ENCODE results near the gene APOBR.
"Not testable (repeated sequence)": the region's sequence is repeated elsewhere in the genome, so short reads cannot be mapped to it uniquely, and the experiment has no call there.

The APOBR gene, protein sequence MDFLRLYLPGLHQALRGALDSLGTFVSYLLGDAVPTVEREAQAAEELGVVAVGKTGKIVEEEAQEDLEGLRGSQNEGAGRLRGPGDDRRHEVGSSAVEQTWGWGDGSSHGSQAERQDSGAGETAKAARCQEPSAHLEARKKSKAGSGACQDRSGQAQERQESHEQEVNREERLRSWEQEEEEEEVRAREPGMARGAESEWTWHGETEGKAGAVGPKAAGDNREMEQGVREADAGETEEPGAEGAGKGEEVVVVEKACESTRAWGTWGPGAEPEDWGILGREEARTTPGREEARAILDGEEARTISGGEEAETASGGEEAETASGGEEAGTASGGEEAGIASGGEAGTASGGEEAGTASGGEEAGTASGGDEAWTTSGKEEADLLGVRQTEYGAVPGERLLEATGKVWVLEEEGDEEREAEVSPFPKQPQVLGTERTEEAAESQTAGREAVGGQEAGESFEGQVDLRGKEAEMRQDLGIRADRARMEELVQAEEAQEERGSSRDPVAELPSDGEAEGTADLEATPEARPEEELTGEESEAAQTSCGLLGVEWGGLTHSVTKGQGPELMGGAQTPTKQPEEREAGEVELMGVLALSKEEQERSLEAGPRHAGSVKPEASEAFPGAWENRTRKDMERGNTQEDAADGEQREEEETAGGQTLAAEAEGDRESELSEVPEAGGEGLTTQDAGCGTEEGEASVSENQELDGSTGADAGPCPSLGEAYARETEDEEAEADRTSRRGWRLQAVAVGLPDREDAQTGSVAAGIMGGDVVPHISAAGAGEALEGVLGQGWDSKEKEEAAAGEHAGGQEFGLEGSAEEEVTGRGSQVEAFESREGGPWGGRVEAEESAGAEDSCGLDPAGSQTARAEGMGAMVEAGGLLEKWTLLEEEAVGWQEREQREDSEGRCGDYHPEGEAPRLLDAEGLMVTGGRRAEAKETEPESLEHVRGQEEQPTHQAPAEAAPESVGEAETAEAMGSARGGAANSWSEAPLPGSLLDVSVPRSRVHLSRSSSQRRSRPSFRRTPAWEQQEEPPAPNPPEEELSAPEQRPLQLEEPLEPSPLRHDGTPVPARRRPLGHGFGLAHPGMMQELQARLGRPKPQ

DNA sequence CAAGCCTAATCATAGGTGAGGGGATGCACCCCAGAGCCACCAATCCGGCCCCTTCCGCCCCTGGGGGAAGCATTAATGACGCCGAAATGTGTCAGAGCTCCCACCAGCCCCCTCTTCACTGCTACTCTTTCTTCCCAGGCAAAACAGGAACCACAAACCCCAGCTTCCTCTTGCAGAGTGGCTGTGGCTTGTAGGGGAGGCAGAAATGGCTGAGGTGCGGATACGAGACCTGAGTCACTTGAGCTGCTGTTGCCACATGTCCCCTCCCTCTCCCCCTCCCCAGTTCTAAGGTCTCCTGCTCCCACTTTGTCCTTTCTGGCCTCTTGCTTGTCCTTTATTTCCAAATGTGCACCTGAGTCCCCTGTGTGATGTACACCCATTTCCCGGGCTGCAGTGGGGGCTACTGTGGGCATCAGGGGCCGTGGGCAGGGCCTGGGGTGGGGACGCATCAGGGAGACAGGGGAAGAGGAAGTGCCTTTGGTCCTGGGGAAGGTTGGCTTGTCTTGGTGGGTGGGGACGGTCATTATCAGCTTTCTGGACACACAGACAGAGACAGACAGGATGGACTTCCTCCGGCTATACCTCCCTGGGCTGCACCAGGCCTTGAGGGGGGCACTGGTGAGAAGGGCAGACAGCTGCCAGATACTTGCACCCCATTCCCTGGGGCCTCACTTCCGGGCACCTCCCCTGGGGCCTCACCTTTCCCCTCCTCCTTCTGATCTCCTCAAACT, at the start of gene APOBR:
TSS of gene APOBR (plus strand) at position 523 of the 731 bp plus-strand sequence. CDS start at position 562, 39 bp downstream.
- DNase-seq (ENCODE audit: low read depth, low spot score): no peak

DNA sequence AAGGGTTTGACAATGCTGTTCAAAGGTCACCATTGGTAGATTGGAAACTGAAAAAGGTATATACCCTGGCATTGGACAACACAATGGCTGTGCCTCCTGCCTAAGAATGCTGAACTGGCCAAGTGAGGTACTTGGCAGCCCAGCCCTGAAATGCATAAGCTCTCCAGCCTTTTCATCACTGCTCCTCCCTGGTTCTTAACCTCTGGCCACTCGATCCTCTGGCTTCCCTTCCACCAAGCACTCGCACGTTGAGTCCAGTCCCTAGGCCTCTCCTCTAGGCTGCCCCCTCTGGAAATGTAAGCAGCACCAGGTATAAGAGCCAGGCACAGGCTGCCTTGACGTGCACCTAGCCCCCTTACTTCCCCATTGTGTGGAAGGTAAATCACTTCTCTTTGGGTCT, 48.1 kb upstream of the APOBR start:
- not testable (repeated sequence) for DNase-seq (ENCODE audit: low read depth, low spot score)

DNA sequence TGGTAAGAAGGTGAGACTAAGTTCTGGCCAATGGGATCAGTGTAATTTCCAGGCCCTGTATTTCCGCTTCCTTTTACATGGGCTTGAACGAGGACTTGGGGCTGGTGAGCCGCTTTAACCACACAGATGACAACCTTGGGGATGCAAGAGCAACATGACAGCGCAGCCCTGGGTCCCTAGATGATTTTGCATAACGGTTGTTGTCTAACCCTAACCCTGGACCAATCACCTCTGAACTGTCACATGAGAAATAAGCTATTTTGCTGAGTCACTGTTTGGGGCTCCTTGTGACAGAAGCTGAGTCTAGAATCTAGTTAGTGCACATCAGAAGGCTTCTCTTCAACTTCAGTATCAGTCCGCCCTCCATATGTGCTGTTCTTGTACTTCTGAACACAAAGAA, 47.4 kb upstream of the APOBR start:
- DNase-seq (ENCODE audit: low read depth, low spot score): not testable (repeated sequence)

DNA sequence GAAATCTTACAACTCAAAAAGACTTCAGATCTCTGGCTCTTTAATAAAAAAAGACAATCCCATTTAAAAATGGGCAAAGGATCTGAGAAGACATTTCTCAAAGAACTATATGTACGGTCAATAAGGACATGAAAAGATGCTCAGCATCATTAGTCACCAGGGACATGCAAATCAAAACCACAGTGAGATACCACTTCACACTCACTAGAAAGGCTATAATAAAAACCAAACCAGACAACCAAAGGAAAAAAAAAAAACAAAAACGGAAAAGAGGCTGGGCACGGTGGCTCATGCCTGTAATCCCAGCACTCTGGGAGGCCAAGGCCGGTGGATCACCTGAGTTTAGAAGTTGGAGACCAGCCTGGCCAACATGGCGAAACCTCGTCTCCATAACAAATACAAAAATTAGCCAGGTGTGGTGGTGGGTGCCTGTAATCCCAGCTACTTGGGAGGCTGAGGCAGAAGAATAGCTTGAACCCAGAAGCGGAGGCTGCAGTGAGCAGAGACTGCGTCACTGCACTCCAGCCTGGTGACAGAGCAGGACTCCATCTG, 20.7 kb upstream of the APOBR start:
- no peak for DNase-seq (ENCODE audit: low read depth, low spot score)

DNA sequence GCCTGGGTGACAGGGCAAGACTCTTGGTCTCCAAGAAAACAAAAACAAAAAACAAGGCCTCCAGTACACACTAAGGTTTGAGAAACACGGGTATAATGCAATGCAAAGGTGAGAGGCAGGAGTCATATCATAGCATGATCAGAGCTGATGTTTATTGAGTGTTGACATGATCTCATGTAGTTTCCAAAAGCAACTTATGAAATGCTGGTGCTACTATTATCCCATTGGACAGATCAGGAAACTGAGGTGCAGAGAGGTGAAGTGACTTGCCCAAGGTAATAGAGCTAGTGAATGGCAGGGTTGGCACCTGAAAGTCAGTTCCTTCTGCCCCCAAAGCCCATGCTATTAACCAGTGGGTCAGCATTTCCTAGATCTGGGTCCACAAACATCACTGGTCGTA, 19.2 kb upstream of the APOBR start:
- DNase-seq (ENCODE audit: low read depth, low spot score): no peak

DNA sequence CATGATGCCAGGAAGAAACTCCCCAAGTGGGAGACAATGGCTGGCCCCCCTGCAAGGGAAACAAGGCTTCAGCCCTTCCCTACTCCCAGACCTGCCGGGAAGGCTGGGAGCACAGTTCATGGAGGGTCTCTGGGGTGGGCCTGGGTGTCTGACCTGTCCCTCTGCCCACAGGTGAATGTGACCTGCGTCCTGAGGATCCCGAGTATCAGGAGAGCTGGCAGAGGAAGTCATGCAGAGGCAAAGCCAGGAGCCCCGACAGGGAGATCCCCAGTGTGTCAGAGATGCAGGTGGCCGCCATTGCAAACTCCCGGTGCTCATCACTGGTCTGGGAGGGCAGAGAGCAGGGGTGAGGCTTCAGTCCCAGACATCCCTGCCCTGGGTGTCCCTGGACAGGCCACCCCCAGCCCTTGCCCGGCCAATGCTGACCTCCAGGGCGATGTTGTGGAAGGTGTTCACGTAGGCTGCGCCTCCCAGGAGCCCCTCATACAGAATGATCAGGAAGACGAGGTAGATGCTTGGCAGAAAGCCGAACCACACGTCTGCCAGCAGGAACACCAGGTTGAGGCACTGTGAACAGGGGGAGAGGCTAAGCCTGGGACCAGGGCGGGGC, 17.0 kb upstream of the APOBR start:
- no peak for DNase-seq (ENCODE audit: low read depth, low spot score)

DNA sequence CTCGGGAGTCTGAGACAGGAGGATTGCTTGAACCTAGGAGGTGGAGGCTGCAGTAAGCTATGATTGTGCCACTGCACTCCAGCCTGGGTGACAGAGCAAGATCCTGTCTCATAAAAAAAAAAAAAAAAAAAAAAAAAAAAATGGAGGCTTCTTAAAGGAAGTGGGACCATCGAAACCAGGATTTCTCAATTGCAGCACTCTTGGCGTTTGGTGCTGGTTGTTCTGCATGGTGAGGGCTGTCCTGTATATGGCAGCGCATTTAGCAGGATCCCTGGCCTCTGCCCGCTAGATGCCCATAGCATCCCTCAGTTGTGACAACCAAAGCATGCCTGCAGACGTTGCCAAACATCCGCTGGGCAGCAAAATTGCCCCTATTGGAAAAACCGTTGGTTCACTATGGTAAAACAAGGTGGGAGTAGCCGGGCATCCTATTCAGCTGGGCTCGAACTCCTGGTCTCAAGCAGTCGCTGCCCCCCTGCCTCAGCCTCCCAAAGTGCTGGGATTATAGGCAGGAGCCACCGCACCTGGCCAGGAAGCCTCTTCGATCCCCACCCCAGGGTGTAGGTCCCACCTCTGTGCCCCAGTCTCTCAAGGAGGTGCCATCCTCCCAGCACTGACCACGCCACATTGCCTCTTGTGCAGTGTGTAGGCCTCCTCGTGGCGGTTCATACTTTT, 15.8 kb upstream of the APOBR start:
- no peak for DNase-seq (ENCODE audit: low read depth, low spot score)

DNA sequence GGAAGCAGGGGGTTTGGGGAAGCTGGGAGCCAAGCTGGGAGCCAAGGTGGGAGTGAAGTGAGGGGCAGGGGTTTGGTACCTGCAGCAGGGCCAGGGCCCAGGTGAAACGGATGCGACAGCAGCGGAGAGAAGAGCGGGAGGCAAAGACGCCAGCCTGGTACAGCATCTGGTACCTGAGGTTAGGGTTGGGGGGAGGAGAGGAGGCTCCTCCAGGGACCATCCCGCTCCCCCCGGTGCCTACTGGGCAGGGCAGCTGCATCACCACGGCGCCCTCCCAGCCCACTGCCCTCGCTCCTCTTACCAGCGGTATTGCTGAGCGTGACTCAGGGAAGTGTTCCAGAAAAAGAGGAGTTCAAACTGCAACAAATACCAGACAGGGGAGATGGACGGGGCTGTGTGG, 12.4 kb upstream of the APOBR start:
- DNase-seq (ENCODE audit: low read depth, low spot score): no peak

DNA sequence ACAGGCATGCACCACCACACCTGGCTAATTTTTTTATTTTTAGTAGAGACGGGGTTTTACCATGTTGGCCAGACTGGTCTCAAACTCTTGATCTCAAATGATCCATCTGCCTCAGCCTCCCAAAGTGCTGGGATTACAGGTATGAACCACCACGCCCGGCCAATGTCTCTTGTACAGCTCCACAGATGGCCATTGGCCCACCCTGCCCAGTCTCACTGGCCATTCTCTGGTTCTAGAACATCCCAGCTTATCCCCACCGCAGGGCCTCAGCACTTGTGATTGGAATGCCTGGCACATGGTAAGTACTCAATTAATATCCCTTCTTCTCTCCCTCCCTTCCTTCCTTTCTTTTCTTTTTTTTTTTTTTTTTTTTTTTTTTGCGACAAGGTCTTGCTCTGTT, 11.1 kb upstream of the APOBR start:
- not testable (repeated sequence) for DNase-seq (ENCODE audit: low read depth, low spot score)

DNA sequence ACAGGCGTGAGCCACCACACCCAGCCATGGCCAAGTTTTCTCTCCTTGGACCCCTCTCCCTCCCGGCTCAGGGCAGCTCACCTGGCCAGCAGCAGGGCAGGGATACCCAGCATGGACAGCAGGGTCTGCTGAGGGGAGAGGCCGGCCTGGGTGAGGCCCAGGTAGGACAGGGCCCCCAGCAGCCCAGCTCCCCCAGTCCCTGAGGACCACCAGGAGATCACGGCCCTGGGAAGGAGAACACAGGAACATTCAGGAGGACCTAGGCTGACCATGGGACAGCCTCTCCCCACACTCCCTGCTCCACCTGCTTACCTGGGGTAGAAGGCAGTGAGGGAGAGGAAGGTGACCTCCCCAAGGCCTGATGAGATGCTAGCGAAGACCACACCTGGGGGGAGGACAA, 8.2 kb upstream of the APOBR start:
- no peak for DNase-seq (ENCODE audit: low read depth, low spot score)

DNA sequence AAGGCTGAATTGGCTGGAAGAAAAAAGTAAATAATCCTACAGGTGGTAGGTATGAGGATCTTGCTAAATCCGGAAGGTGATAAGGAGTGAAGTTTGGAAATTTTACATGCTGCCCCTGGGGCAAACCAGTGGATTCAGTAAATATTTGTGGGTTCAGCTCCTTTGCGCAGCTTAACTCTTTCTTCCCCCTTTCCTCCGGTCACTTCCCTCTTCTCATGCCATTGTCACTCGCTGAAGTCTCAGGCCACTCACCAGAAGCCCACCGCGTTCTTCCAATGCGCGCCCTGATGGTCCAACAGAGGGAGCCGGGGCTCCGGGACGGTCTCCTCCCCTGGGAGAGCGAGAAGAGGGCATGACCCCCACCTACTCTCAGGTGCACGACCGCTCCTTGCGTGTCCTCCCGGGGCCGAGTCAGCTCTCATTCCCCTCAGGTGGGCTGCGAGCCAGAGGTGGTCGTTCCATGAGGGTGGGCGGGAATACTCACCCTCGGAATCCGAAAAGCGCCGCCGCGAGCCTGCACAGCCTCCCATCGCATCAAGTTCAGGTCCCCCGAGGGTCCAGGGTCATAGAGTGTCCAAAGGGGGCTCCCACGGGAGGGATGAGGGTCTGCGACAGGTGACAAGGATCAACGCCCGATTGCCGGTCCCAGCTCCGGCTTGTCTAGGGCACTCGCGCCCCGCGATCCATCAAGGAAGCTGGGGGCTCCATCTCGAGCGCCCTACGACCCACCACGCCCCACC, 3.0 kb upstream of the APOBR start:
- DNase-seq (ENCODE audit: low read depth, low spot score): peak; percentile 56

DNA sequence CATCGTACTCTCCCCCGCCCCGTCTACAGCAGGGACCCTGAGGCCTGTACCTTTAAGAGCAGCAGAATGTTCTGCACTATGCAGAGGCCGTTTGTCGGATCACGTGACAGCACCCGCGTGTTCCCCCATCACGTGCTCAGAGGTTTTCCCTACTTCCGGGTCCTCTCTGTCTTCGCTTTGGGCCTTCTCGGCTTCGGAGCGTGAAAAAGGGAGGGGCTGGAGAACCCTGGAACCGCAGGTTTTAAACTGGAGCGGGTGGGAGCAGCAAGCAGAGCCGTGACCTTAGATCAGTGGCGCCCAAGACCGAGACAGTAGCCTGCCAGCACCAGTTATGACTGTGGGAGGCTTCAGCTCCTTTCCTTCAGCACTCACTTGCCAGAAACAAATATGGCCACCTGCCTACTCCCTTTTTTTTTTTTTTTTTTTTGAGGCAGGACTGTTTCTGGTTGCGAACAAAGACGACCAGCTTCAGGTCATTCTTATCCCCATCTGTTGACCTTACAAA, 2.4 kb upstream of the APOBR start, which contains the start of gene CLN3:
TSS of gene CLN3 (minus strand) at position 105 of the 505 bp plus-strand sequence. CDS start 315 bp downstream, outside the sequence.
- DNase-seq (ENCODE audit: low read depth, low spot score): peak; percentile 96

DNA sequence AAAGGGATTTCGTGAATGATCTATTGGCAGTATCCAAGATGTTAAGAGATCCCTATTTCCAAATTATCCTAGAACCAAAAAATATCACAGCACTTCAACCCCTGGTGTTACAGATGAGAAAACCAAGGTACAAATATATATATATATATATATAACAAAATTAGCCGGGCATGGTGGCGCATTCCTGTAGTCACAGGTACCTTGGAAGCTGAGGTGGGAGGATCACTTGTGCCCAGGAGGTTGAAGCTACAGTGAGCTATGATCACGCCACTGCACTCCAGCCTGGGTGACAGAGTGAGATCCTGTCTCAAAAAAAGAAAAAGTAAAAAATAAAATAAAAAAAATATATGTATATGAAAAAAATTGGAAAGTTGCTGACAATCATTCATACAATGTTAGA, 1.9 kb upstream of the APOBR start:
- DNase-seq (ENCODE audit: low read depth, low spot score): no peak

DNA sequence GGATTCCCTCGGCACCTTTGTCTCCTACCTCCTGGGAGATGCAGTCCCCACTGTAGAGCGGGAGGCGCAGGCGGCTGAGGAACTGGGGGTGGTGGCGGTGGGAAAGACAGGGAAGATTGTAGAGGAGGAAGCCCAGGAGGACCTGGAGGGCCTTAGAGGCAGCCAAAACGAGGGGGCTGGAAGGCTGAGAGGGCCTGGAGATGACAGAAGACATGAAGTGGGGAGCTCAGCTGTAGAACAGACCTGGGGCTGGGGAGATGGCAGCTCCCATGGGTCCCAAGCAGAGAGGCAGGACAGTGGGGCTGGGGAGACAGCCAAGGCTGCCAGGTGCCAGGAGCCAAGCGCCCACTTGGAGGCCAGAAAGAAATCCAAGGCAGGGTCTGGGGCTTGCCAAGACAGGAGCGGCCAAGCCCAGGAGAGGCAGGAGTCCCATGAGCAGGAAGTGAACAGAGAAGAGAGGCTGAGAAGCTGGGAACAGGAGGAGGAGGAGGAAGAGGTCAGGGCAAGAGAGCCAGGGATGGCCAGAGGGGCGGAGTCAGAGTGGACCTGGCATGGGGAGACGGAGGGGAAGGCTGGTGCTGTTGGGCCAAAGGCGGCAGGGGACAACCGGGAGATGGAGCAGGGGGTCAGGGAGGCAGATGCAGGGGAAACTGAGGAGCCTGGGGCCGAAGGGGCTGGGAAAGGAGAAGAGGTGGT, 803 bp downstream of the APOBR start:
- no peak for DNase-seq (ENCODE audit: low read depth, low spot score)

DNA sequence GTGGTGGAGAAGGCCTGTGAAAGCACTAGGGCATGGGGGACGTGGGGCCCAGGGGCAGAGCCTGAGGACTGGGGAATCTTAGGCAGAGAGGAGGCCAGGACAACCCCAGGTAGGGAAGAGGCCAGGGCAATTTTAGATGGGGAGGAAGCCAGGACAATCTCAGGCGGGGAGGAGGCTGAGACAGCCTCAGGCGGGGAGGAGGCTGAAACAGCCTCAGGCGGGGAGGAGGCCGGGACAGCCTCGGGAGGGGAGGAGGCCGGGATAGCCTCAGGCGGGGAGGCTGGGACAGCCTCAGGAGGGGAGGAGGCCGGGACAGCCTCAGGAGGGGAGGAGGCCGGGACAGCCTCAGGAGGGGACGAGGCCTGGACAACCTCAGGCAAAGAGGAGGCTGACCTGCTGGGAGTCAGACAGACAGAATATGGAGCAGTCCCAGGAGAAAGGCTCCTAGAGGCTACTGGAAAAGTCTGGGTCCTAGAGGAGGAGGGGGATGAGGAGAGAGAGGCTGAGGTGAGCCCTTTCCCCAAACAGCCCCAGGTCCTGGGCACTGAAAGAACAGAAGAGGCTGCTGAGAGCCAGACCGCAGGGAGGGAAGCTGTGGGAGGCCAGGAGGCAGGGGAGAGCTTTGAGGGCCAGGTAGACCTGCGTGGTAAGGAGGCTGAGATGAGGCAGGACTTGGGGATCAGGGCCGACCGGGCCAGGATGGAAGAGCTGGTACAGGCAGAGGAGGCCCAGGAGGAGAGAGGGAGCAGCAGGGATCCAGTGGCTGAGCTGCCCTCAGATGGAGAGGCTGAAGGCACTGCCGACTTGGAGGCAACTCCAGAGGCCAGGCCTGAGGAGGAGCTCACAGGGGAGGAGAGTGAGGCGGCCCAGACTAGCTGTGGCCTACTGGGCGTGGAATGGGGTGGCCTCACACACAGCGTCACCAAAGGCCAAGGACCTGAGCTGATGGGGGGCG, 1.6 kb downstream of the APOBR start:
- no peak for DNase-seq (ENCODE audit: low read depth, low spot score)

DNA sequence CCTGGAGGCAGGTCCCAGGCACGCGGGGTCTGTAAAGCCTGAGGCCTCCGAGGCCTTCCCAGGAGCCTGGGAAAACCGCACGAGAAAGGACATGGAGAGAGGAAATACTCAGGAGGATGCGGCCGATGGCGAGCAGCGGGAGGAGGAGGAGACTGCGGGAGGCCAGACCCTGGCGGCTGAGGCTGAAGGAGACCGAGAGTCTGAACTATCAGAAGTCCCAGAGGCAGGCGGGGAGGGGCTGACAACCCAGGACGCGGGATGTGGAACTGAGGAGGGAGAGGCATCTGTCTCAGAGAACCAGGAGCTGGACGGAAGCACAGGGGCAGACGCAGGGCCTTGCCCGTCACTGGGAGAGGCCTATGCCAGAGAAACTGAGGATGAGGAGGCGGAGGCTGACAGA, 2.4 kb downstream of the APOBR start:
- peak; percentile 39 for DNase-seq (ENCODE audit: low read depth, low spot score)

DNA sequence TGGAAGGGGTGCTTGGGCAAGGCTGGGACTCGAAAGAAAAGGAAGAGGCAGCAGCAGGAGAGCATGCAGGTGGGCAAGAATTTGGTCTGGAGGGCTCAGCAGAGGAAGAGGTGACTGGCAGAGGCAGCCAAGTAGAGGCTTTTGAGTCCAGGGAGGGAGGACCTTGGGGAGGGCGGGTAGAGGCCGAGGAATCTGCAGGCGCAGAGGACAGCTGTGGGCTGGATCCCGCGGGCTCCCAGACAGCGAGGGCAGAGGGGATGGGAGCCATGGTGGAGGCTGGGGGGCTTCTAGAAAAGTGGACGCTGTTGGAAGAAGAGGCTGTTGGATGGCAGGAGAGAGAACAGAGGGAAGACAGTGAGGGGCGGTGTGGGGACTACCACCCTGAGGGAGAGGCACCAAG, 2.9 kb downstream of the APOBR start:
- no peak for DNase-seq (ENCODE audit: low read depth, low spot score)
